Thoracic aorta (tissue), 2 donors: ENCODE measurements around the gene PTPRN2. TPM values are rescaled to one million over a fixed set of nuclear protein-coding genes. Genes with fewer than 3 reads are reported as not detected.

Experiments
- ATAC-seq: fragments of 150-250 bp; one replicate; pipeline ENCODE4 v1.8.0; 2017; ENCODE audit warnings: low read depth; ENCODE audit not compliant: insufficient number of reproducible peaks, low FRiP score
- DNase-seq: peaks from one replicate; pipeline ENCODE4 v3.0.0-alpha.2; 2020; ENCODE audit warnings: low spot score
- H3K27ac ChIP-seq, 2 donors: fragments of 200-600 bp; sonication (generic); 1 replicate in 1 of 2; 2 replicates in 1 of 2; pipeline ENCODE4 v1.5.1; 2016; ENCODE audit warnings: mild to moderate bottlenecking in 2 of 2, moderate library complexity in 2 of 2
- H3K27me3 ChIP-seq: fragments of 200-600 bp; sonication (generic); replicated peaks from 2 replicates; pipeline ENCODE4 v1.6.0; 2016; ENCODE audit warnings: mild to moderate bottlenecking; ENCODE audit not compliant: insufficient read depth
- H3K36me3 ChIP-seq: fragments of 200-600 bp; sonication (generic); one replicate; pipeline ENCODE4 v1.5.1; 2016
- H3K4me1 ChIP-seq, 2 donors: fragments of 200-600 bp; sonication (generic); 1 replicate in 1 of 2; 2 replicates in 1 of 2; pipeline versions ENCODE4 v1.5.1 to v1.6.0; 2016; ENCODE audit warnings: low read depth in 2 of 2, mild to moderate bottlenecking in 1 of 2; ENCODE audit not compliant: control insufficient read depth in 1 of 2
- H3K4me3 ChIP-seq: fragments of 200-600 bp; sonication (generic); 2 replicates; pipeline ENCODE4 v1.5.1; 2016; ENCODE audit warnings: mild to moderate bottlenecking
- H3K9me3 ChIP-seq: fragments of 200-600 bp; sonication (generic); 2 replicates; pipeline ENCODE4 v1.5.1; 2016
- CTCF ChIP-seq: fragments of 200-600 bp; sonication (generic); IDR thresholded peaks from one replicate; pipeline ENCODE4 v1.5.1; 2019; ENCODE audit warnings: antibody characterized with exemption
- total RNA-seq, 2 donors: library from RNA; depleted of rRNA; stranded (reverse); fragments of >200 nt; gene quantifications; one replicate each; pipeline versions ENCODE4 v1.1.0 to v1.2.3, GENCODE V29; 2016

PTPRN2 gene
- total RNA-seq, 2 donors from 2014 or later: 2.2 to 3.1 TPM

GRCh38 chr7:157775021-157775559 is 812.5 kb downstream of the PTPRN2 start:
- no peak overlapping the region for H3K27ac ChIP-seq
- H3K36me3 ChIP-seq: no peaks in the 10 kb centered on the region
- ATAC-seq (no peak), DNase-seq (no peak)
- H3K27me3 ChIP-seq: no peaks in the 10 kb centered on the region
- no peak for TF ChIP-seq CTCF
- no peak overlapping the region for H3K4me3 ChIP-seq
- H3K4me1 ChIP-seq: no peaks in the 10 kb centered on the region
- peaks cover 5% of the 10 kb centered on the region for H3K9me3 ChIP-seq

GRCh38 chr7:157774495-157774894 is 813.1 kb downstream of the PTPRN2 start:
- Histone ChIP-seq H3K27ac (no peak overlapping the region), H3K27me3 (no peaks in the 10 kb centered on the region), H3K36me3 (no peaks in the 10 kb centered on the region), H3K9me3 (peaks cover 5% of the 10 kb centered on the region), H3K4me1 (no peaks in the 10 kb centered on the region), H3K4me3 (no peak overlapping the region)
- TF ChIP-seq CTCF: no peak
- DNase-seq: no peak
- no peak for ATAC-seq

- no peaks in the 10 kb centered on the region for H3K4me1 ChIP-seq
- no peaks in the 10 kb centered on the region for H3K36me3 ChIP-seq
- H3K4me3 ChIP-seq: no peak overlapping the region
- H3K9me3 ChIP-seq: peaks cover 5% of the 10 kb centered on the region
- ATAC-seq (no peak), DNase-seq (no peak)
- H3K27me3 ChIP-seq: no peaks in the 10 kb centered on the region
- TF ChIP-seq CTCF: no peak
- no peak overlapping the region for H3K27ac ChIP-seq
Measured at GRCh38 chr7:157773361-157773760, 814.3 kb downstream of the PTPRN2 start.

- TF ChIP-seq CTCF: no peak
- no peaks in the 10 kb centered on the region for H3K4me1 ChIP-seq
- H3K27me3 ChIP-seq: no peaks in the 10 kb centered on the region
- DNase-seq (no peak), ATAC-seq (no peak)
- no peak overlapping the region for H3K4me3 ChIP-seq
- peaks cover 5% of the 10 kb centered on the region for H3K9me3 ChIP-seq
- H3K36me3 ChIP-seq: no peaks in the 10 kb centered on the region
- no peak overlapping the region for H3K27ac ChIP-seq
Measured at GRCh38 chr7:157772486-157773130, 815.0 kb downstream of the PTPRN2 start.

GRCh38 chr7:157771689-157772088 is 815.9 kb downstream of the PTPRN2 start:
- no peak for TF ChIP-seq CTCF
- Histone ChIP-seq H3K4me3 (no peak overlapping the region), H3K27me3 (no peaks in the 10 kb centered on the region), H3K27ac (no peak overlapping the region), H3K9me3 (peaks cover 5% of the 10 kb centered on the region), H3K4me1 (no peaks in the 10 kb centered on the region), H3K36me3 (no peaks in the 10 kb centered on the region)
- DNase-seq (no peak), ATAC-seq (no peak)
